ENCODE results near the gene SUSD5.
"Not testable (repeated sequence)": the region's sequence is repeated elsewhere in the genome, so short reads cannot be mapped to it uniquely, and the experiment has no call there.

SUSD5 gene

DNA sequence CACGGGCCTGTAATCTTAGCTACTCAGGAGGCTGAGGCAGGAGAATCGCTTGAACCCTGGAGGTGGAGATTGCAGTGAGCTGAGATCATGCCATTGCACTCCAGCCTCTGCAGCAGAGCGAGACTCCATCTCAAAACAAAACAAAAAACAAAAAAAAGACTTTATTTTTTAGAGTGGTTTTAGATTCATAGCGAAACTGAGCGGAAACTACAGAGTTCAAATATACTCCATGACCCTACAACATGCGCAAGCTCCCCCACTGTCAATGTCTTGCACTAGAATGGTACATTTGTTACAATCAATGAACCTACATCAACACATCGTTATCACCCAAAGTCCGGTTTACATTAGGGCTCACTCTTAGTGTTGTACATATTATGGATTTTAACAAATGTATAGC, 107.0 kb downstream of the SUSD5 start:
- DNase-seq = no peak

DNA sequence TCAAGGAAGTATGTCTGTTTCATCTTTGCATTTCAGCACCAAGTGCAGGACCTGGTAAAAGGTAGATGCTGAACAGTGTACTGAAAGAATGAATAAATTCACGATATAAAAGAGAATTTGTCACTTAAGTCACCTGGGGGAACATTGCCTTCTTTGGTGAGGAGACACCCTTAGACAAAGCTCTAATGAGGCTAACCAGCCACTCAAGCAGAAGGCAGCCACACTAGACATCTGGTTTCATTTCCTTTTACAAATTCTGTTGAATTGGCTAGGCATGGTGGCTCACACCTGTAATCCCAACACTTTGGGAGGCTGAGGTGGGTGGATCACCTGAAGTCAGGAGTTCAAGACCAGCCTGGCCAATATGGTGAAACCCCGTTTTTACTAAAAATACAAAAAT, 111.8 kb downstream of the SUSD5 start:
- DNase-seq = not testable (repeated sequence)

DNA sequence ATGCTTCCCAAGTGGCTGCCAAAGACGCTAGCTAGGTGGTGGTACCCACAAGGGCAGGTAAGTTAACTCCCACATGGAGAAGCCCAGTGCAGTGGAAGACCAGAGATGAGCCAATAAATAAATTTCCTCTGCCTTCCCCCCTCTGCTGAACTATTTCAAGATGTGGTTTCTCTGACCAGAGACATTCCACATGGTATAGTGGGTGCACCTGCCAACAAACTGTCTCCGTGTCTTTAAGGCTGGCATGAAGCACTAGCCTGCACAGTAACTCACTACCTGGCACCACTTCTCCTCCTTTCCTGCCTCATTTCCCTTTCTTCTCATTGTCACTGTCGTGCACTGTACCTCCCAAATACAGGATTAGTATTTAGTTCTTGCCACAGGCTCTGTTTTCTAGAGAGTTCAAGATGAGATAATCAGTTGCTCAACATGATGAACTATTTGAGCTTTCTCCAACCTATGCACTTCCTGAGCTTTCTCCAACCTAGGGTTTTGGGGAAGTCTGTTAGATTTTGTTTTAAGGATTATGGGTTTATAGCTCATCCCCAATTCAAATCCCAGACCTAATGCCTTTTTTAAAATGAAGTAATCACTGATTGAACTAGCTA, 113.2 kb downstream of the SUSD5 start:
- no peak for DNase-seq

DNA sequence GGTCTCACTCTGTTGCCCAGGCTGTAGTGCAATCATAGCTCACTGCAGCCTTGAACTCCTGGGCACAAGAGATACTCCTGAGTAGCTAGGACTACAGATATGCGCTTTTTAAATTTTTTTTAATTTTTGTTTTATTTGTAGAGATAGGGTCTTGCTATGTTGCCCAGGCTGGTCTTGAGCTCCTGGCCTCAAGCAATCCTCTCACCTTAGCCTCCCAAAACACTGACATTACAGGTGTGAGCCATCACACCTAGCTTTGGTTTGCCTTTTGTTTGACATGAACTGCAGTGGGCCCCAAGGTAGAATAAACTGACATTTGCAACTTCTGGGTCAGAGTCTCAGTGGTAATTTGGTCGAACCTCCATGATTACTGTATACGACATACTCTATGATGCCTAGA, 113.8 kb downstream of the SUSD5 start:
- no peak for DNase-seq

DNA sequence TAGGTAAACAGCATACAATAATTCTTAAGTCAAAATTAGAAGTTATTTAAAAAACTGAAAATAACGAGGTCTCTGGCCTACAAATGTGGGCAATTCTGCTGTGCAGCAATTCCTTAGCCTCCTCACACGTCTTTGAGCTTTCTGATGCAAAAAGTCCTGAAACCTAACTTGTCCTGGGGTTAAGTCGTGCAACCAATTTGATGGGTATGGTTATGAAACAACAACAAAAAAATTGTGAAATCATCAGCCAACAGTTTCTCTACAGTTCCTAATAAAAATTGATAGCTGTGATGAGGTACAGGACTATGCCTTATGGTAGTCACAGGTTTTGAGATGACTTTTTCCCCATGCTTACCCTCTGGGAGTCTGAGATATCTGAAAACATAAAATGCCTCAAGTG, 115.1 kb downstream of the SUSD5 start:
- no peak for DNase-seq

DNA sequence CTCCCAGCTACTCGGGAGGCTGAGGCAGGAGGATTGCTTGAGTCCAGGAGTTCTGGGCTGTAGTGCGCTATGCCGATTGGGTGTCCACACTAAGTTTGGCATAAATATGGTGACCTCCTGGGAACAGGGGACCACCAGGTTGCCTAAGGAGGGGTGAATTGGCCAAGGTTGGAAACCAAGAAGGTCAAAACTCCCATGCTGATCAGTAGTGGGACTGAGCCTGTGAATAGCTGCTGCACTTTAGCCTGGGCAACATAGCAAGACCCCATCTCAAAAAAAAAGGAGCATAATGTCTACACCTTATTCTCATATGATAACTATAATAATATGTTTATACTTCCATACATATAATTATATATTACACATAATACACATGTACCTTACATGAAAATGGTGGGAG, 115.6 kb downstream of the SUSD5 start:
- no peak for DNase-seq

DNA sequence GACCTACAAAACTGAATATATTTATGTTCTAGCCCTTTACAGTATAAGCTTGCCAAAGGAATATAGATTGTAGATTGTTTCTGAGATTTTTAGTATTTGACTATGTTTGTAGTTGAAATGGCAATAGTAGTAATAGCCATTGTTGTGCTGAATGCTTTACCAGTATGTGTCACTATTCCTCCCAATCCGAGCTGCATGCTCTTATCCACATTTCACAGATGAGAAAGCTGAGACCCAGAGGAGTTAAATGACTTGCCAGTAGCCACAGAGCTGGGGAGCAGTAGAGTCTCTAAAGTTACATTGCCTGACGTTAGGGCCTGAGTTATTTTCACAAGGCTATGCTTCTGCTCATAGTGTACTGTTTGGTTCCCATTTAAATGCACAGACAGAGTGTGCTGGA, 118.4 kb downstream of the SUSD5 start:
- DNase-seq = no peak

Measured in T1000 (cell line).